Pancreas (tissue), 10 donors: ENCODE measurements around the gene CMIP. TPM values are rescaled to one million over a fixed set of nuclear protein-coding genes. Genes with fewer than 3 reads are reported as not detected.

Experiments used
- ATAC-seq, 4 donors: fragments of 200-7000 bp; cut with Tn5 transposase; one replicate each; pipeline versions ENCODE4 v1.8.0 to v1.9.1; 2020; ENCODE audit warnings: mild to moderate bottlenecking in 4 of 4, moderate library complexity in 4 of 4
- DNase-seq, 6 donors: peaks; one replicate each; pipeline ENCODE4 v3.0.0-alpha.2; 2020
- FAIRE-seq: peaks from 2 replicates; lab custom pipeline; 2012; peaks lifted over from hg19 to GRCh38; lab: Jason Lieb, UNC
- H3K27ac ChIP-seq, 4 donors: fragments of 200-600 bp; sonication (generic); 1 replicate in 3 of 4; 2 replicates in 1 of 4; pipeline versions ENCODE4 v1.5.0 to v1.8.0; 2020
- H3K27me3 ChIP-seq, 4 donors: fragments of 200-600 bp; one replicate each; pipeline ENCODE4 v1.8.0; 2021
- H3K36me3 ChIP-seq, 3 donors: fragments of 200-600 bp; sonication (generic) in 1 of 3; one replicate each; pipeline versions ENCODE4 v1.5.0 to v1.8.0; 2020 to 2021
- H3K4me1 ChIP-seq, 3 donors: fragments of 200-600 bp; one replicate each; pipeline ENCODE4 v1.8.0; 2021
- H3K4me3 ChIP-seq, 4 donors: fragments of 200-600 bp; sonication (generic) in 2 of 4; one replicate each; pipeline versions ENCODE4 v1.5.0 to v1.8.0; 2020 to 2021
- H3K9me3 ChIP-seq, 4 donors: fragments of 200-600 bp; one replicate each; pipeline ENCODE4 v1.8.0; 2021
- CTCF ChIP-seq, 4 donors: fragments of 200-600 bp; sonication (generic) in 3 of 4; IDR thresholded peaks; one replicate each; pipeline versions ENCODE4 v1.5.0 to v1.8.0; 2021; ENCODE audit warnings: antibody characterized with exemption in 4 of 4
- WGBS, 2 donors: extraction: QIAGEN DNeasy Blood & Tissue Kit; methylation state at CpG; one replicate each; pipeline ENCODE4 v1.1.7; 2013; 5-methylcytosine and 5-hydroxymethylcytosine counted together
- intact Hi-C, 3 donors: fragments of 100-400 bp; cut with DNase I; formaldehyde crosslinking; loops; one replicate each; pipeline versions ENCODE4 v1.11.1 to v1.14.2; 2022
- polyA plus RNA-seq, 2 donors: library from polyadenylated mRNA; stranded (reverse); fragments of 200-250 nt; gene quantifications; one replicate each; pipeline ENCODE4 v1.2.3, GENCODE V29; 2013
- total RNA-seq, 6 donors: library from RNA; stranded (reverse); fragmentation: NEBNext Ultra II Directional in 4 of 6; extraction: Animal tissue kit (Norgen Biotek cat#: 25700) in 4 of 6; gene quantifications; one replicate each; pipeline versions ENCODE4 v1.2.1 to v1.2.4, GENCODE V29; 2021 to 2023
- donor health status: healthy with polysubstance abuse.
- donor health status: DM: no; HTN: no; CAD: no; lungs with moderate emphysema.
- donor health status: DM: no; HTN: no; CAD: no.
- donor health status: control.
- donor health status: control.
- donor health status: Bipolar disorder and iron deficiency.
- donor health status: DM: yes; HTN: yes; CAD: no.
- donor health status: DM: no; HTN: no; CAD: no.
- donor health status: DM: no; HTN: no; CAD: no.
- donor health status: DM: yes; HTN: yes; CAD: no.

CMIP gene
- total and polyA plus RNA-seq, 8 donors = 9.7 to 37.0 (median 21.5) TPM

GRCh38 chr16:81702506-81702905 lies 257.9 kb downstream of the CMIP start:
- no peaks in the 10 kb centered on the region for H3K9me3 ChIP-seq
- no peak overlapping the region for H3K4me3 ChIP-seq
- no peak for ATAC-seq
- H3K4me1 ChIP-seq = peaks cover 0 to 1% (median 1%) of the 10 kb centered on the region in 3 donors
- intact Hi-C loops = loop anchor here in 1 of 3 donors (10.0 kb wide), 1 partner anchor 308 kb away; no protein-coding TSS in a partner anchor
- H3K27ac ChIP-seq = no peak overlapping the region
- peaks cover 0 to 31% (median 0%) of the 10 kb centered on the region in 3 donors for H3K36me3 ChIP-seq
- DNase-seq = peak in 1 of 6 donors; percentile 3
- H3K27me3 ChIP-seq = no peaks in the 10 kb centered on the region
- TF ChIP-seq CTCF (IDR thresholded peaks at IDR 0.05) = no peak
- 95 to 99% methylated on average over 5 of the region's 5 CpGs for WGBS, 2 donors
- no peak for FAIRE-seq

GRCh38 chr16:81703177-81704155 lies 258.9 kb downstream of the CMIP start:
- FAIRE-seq = no peak
- ATAC-seq = no peak
- H3K9me3 ChIP-seq = no peaks in the 10 kb centered on the region
- H3K27me3 ChIP-seq = no peaks in the 10 kb centered on the region
- WGBS, 2 donors = 89 to 90% methylated on average over 26 to 27 of the region's 27 CpGs
- H3K36me3 ChIP-seq = peaks cover 0 to 26% (median 0%) of the 10 kb centered on the region in 3 donors
- peaks cover 0 to 11% (median 11%) of the 10 kb centered on the region in 3 donors for H3K4me1 ChIP-seq
- no peak overlapping the region for H3K27ac ChIP-seq
- TF ChIP-seq CTCF (IDR thresholded peaks at IDR 0.05) = no peak
- no peak overlapping the region for H3K4me3 ChIP-seq
- no peak for DNase-seq
- intact Hi-C loops = loop anchor here in 1 of 3 donors (10.0 kb wide), 1 partner anchor 309 kb away; no protein-coding TSS in a partner anchor

GRCh38 chr16:81705261-81705660 lies 260.7 kb downstream of the CMIP start:
- peaks cover 0 to 23% (median 0%) of the 10 kb centered on the region in 3 donors for H3K36me3 ChIP-seq
- DNase-seq = no peak
- peaks cover 0 to 16% (median 14%) of the 10 kb centered on the region in 3 donors for H3K4me1 ChIP-seq
- no peak for FAIRE-seq
- no peaks in the 10 kb centered on the region for H3K27me3 ChIP-seq
- no peak for TF ChIP-seq CTCF (IDR thresholded peaks at IDR 0.05)
- no peak overlapping the region for H3K27ac ChIP-seq
- intact Hi-C loops = loop anchor here in 1 of 3 donors (10.0 kb wide), 1 partner anchor 310 kb away; no protein-coding TSS in a partner anchor
- H3K4me3 ChIP-seq = no peak overlapping the region
- 96 to 97% methylated on average over 13 of the region's 13 CpGs for WGBS, 2 donors
- ATAC-seq = no peak
- H3K9me3 ChIP-seq = no peaks in the 10 kb centered on the region

- FAIRE-seq (no peak), DNase-seq (no peak), ATAC-seq (no peak)
- 90 to 94% methylated on average over 26 of the region's 26 CpGs for WGBS, 2 donors
- H3K27me3 ChIP-seq = no peaks in the 10 kb centered on the region
- no peak for TF ChIP-seq CTCF (IDR thresholded peaks at IDR 0.05)
- no peak overlapping the region for H3K27ac ChIP-seq
- H3K4me1 ChIP-seq = peaks cover 0 to 16% (median 14%) of the 10 kb centered on the region in 3 donors
- H3K4me3 ChIP-seq = no peak overlapping the region
- intact Hi-C loops = loop anchor here in 1 of 3 donors (10.0 kb wide), 1 partner anchor 312 kb away; no protein-coding TSS in a partner anchor
- peaks cover 0 to 23% (median 0%) of the 10 kb centered on the region in 3 donors for H3K36me3 ChIP-seq
- no peaks in the 10 kb centered on the region for H3K9me3 ChIP-seq
These were observed 262.0 kb downstream of the CMIP start for GRCh38 chr16:81706327-81707295.
